HG02973 (cell line): ENCODE data around the gene PFDN6.
"Not testable (repeated sequence)": the region's sequence is repeated elsewhere in the genome, so short reads cannot be mapped to it uniquely, and the experiment has no call there.

Experiments
- ATAC-seq: cut with Tn5 transposase; IDR thresholded peaks from one replicate; pipeline ENCODE4 v1.9.1; 2021; ENCODE audit warnings: moderate library complexity; ENCODE audit not compliant: unreplicated experiment

The PFDN6 gene

GRCh38 chr6:33273129-33273923, 16.1 kb upstream of the PFDN6 start:
- no peak for ATAC-seq

GRCh38 chr6:33273924-33274902, 15.2 kb upstream of the PFDN6 start:
- no peak for ATAC-seq

GRCh38 chr6:33275795-33276580, 13.4 kb upstream of the PFDN6 start:
- not testable (repeated sequence) for ATAC-seq

GRCh38 chr6:33276581-33276863, 12.9 kb upstream of the PFDN6 start:
- no peak for ATAC-seq

GRCh38 chr6:33276864-33277662, 12.3 kb upstream of the PFDN6 start, which contains the start of gene B3GALT4:
B3GALT4 (plus strand) TSS chr6:33277123; CDS start chr6:33277420, 297 bp downstream.
- ATAC-seq = no peak

- ATAC-seq = no peak
These were observed 11.6 kb upstream of the PFDN6 start for GRCh38 chr6:33277663-33278391.

GRCh38 chr6:33278392-33278741, 11.0 kb upstream of the PFDN6 start:
- no peak for ATAC-seq

GRCh38 chr6:33278810-33279209, 10.6 kb upstream of the PFDN6 start:
- ATAC-seq = no peak

- no peak for ATAC-seq
These were observed 10.1 kb upstream of the PFDN6 start for GRCh38 chr6:33279257-33279695.

GRCh38 chr6:33279971-33280511, 9.4 kb upstream of the PFDN6 start:
- ATAC-seq = no peak

- ATAC-seq = no peak
These were observed 8.9 kb upstream of the PFDN6 start for GRCh38 chr6:33280539-33280938.

GRCh38 chr6:33285214-33285613, 4.2 kb upstream of the PFDN6 start:
- not testable (repeated sequence) for ATAC-seq

- ATAC-seq = no peak
These were observed 2.2 kb upstream of the PFDN6 start for GRCh38 chr6:33286946-33287914.

- ATAC-seq = no peak
These were observed 1.1 kb upstream of the PFDN6 start for GRCh38 chr6:33288141-33288920.

- ATAC-seq = peak; percentile 14
These were observed 449 bp downstream of the PFDN6 start for GRCh38 chr6:33289784-33290315.

- no peak for ATAC-seq
These were observed 1.1 kb downstream of the PFDN6 start for GRCh38 chr6:33290459-33290858.

- no peak for ATAC-seq
These were observed 3.7 kb downstream of the PFDN6 start for GRCh38 chr6:33292996-33293682.
